ENCODE measurements around the gene RABL3.
"Not testable (repeated sequence)": the region's sequence is repeated elsewhere in the genome, so short reads cannot be mapped to it uniquely, and the experiment has no call there.

RABL3 gene

GRCh38 chr3:120642368-120642948 is 99.9 kb downstream of the RABL3 start:
- no peak for DNase-seq

GRCh38 chr3:120641696-120642246 is 100.5 kb downstream of the RABL3 start:
- no peak for DNase-seq

- DNase-seq = no peak
Measured at GRCh38 chr3:120640231-120640630, 102.1 kb downstream of the RABL3 start.

GRCh38 chr3:120638820-120639219 is 103.5 kb downstream of the RABL3 start:
- not testable (repeated sequence) for DNase-seq

- DNase-seq = no peak
Measured at GRCh38 chr3:120637851-120638559, 104.3 kb downstream of the RABL3 start.

GRCh38 chr3:120636795-120637401 is 105.4 kb downstream of the RABL3 start:
- no peak for DNase-seq

Data from NCI-H2081 treated with DMSO at 0.1 percent for 48 hours (cell line).